ENCODE measurements around the gene BNIPL.
A peak's percentile ranks its signal among the peaks of the same experiment; 100 is the strongest.

BNIPL gene

DNA sequence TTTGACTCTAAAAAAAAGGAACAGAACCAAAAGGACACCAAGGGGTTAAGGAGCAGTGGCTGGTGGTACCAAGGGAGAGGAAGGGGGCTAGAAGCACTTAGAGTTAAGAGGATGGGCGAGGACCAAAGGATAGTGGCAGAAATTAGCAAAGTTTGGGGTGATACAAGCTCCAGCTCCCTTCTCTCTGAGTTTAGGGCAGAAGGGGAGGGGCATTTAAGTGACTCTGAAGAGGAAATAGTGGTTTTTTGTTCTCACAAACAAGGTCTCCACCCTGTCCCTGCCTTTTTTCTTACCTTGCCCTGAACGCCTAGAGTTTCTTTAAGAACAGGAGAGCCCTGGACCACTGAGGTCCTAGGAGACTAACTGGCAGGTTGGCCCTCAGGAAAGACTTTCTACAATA is 19.8 kb downstream of the BNIPL start:
- no peak overlapping the region for H2AFZ ChIP-seq (ENCODE audit: low read depth, low read length, severe bottlenecking)
- no peak overlapping the region for H3K4me3 ChIP-seq (ENCODE audit: insufficient read depth, low read length, poor library complexity, severe bottlenecking)
- TF ChIP-seq, protein P1, sequence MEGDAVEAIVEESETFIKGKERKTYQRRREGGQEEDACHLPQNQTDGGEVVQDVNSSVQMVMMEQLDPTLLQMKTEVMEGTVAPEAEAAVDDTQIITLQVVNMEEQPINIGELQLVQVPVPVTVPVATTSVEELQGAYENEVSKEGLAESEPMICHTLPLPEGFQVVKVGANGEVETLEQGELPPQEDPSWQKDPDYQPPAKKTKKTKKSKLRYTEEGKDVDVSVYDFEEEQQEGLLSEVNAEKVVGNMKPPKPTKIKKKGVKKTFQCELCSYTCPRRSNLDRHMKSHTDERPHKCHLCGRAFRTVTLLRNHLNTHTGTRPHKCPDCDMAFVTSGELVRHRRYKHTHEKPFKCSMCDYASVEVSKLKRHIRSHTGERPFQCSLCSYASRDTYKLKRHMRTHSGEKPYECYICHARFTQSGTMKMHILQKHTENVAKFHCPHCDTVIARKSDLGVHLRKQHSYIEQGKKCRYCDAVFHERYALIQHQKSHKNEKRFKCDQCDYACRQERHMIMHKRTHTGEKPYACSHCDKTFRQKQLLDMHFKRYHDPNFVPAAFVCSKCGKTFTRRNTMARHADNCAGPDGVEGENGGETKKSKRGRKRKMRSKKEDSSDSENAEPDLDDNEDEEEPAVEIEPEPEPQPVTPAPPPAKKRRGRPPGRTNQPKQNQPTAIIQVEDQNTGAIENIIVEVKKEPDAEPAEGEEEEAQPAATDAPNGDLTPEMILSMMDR (IDR thresholded peaks at IDR 0.05; ENCODE audit: insufficient read depth, low read length, poor library complexity, severe bottlenecking): no peak
- no peak for TF ChIP-seq EZH2phosphoT487 (conservative IDR thresholded peaks at IDR 0.05; ENCODE audit: low read length)
- H4K20me1 ChIP-seq (ENCODE audit: low read depth, low read length): no peaks in the 10 kb centered on the region; the same call in 1 of the 2 replicates
- no peaks in the 10 kb centered on the region for H3K9me2 ChIP-seq (replicated peaks; ENCODE audit: insufficient read depth, low read length)
- peaks cover 12% of the 10 kb centered on the region; the same call in 1 of the 2 replicates for H3K36me3 ChIP-seq (ENCODE audit: low read length)
- peaks cover 48% of the 10 kb centered on the region for H3K79me2 ChIP-seq (ENCODE audit: insufficient read depth, low read length)
- 0 out of 2 replicates have a peak overlapping the region, but pooled peaks have one; percentile 2 for H3K9ac ChIP-seq (ENCODE audit: low read length)
- no peak overlapping the region for H3K27ac ChIP-seq (ENCODE audit: low read depth, low read length)
- no peaks in the 10 kb centered on the region for H3K27me3 ChIP-seq (ENCODE audit: low read length)
- H3K4me2 ChIP-seq (ENCODE audit: low read depth, low read length, poor library complexity, severe bottlenecking): no peak overlapping the region
- peaks cover 4% of the 10 kb centered on the region for H3F3A ChIP-seq (ENCODE audit: insufficient read depth)
- H3K9me3 ChIP-seq (ENCODE audit: insufficient read depth, low read length): no peaks in the 10 kb centered on the region

DNA sequence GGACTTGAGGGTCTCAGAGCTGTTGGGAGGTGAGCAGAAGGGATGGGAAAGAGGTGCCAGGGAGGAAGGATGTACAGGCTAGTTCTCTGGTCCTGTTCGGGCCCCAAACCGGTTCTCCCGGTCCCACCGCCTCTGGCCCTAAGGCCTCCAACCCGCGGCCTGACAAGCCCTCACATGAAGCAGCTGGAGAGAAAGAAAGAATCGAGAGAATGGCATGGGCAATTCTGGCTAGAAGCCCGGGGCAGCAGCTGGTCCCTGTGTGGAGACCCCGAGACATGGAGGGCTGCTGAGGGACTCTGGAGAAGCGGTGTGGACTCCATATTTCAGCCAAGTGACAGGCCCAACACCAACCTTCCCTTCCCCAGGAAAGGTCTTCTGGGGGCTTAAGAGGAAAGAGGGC is 22.3 kb downstream of the BNIPL start:
- Histone ChIP-seq H2AFZ (ENCODE audit: low read depth, low read length, severe bottlenecking) (no peak overlapping the region), H3K4me2 (ENCODE audit: low read depth, low read length, poor library complexity, severe bottlenecking) (peak overlapping the region; percentile 83), H3K27me3 (ENCODE audit: low read length) (no peaks in the 10 kb centered on the region), H3K36me3 (ENCODE audit: low read length) (peaks cover 8% of the 10 kb centered on the region; the same call in 1 of the 2 replicates), H3K9me3 (ENCODE audit: insufficient read depth, low read length) (no peaks in the 10 kb centered on the region), H3K27ac (ENCODE audit: low read depth, low read length) (peak overlapping the region; percentile 74), H4K20me1 (ENCODE audit: low read depth, low read length) (no peaks in the 10 kb centered on the region; the same call in 1 of the 2 replicates), H3K9me2 (replicated peaks; ENCODE audit: insufficient read depth, low read length) (no peaks in the 10 kb centered on the region), H3K79me2 (ENCODE audit: insufficient read depth, low read length) (peaks cover 50% of the 10 kb centered on the region), H3F3A (ENCODE audit: insufficient read depth) (peaks cover 13% of the 10 kb centered on the region), H3K4me3 (ENCODE audit: insufficient read depth, low read length, poor library complexity, severe bottlenecking) (peak overlapping the region; percentile 87), H3K9ac (ENCODE audit: low read length) (peak overlapping the region; percentile 95)
- TF ChIP-seq EZH2phosphoT487 (conservative IDR thresholded peaks at IDR 0.05; ENCODE audit: low read length): no peak
- TF ChIP-seq, protein P1 (IDR thresholded peaks at IDR 0.05; ENCODE audit: insufficient read depth, low read length, poor library complexity, severe bottlenecking): no peak

DNA sequence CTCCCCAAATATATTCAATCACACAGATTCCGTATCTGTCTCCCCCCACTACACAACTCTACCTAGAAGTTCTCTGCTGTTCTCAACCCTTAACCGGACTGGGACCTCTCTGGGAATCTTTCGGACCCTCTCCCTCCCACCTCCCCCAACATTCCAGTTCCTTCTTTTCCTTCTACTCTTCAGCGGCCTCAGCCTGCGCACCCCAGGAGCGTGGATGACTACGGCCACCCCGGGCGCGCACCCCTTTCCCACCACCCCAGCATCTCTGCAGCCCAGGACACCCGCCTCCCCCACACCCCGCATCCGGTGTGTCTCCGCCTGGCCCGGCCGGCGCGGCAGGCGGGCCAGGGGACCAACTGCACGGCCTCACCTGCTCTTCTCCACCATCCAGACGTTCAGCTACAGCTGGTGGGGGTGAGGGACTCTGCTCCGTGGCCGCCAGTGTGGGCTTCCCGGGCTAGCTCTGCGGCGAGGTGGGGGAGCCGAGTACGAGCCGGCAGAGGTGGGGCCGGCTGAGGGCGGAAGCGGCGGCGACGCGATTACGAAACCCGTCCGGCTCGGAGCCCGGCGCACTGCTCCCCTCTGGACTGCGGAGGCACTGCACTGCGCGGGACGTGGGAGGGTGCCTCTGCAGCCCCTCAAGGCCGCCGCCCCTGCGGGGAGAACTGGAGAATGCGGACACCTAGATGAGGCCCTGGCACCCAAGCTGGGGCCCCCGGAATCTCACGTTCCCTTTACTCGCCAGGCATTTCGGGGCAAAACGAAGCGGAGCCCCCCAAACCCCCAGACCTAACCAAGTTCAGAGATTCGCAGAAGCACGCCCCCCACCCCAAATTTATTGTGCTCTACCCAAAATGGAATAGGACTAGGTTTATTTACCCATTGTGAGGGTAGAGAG is 23.0 kb downstream of the BNIPL start, which contains the start of gene CDC42SE1:
CDC42SE1 (minus strand) TSS at position 514 of the 898 bp plus-strand sequence. CDS start 3,892 bp downstream, outside the sequence.
- peaks cover 50% of the 10 kb centered on the region for H3K79me2 ChIP-seq (ENCODE audit: insufficient read depth, low read length)
- no peaks in the 10 kb centered on the region for H3K9me2 ChIP-seq (replicated peaks; ENCODE audit: insufficient read depth, low read length)
- peaks cover 8% of the 10 kb centered on the region; the same call in 1 of the 2 replicates for H3K36me3 ChIP-seq (ENCODE audit: low read length)

More for the DNA sequence above, 23.0 kb downstream of the BNIPL start, which contains the start of gene CDC42SE1:
- peak within 1 kb of the TSS; percentile 72 for H2AFZ ChIP-seq (ENCODE audit: low read depth, low read length, severe bottlenecking)
- no peaks in the 10 kb centered on the region; the same call in 1 of the 2 replicates for H4K20me1 ChIP-seq (ENCODE audit: low read depth, low read length)
- peak within 1 kb of the TSS; percentile 87 for H3K4me3 ChIP-seq (ENCODE audit: insufficient read depth, low read length, poor library complexity, severe bottlenecking)
- no peak for TF ChIP-seq EZH2phosphoT487 (conservative IDR thresholded peaks at IDR 0.05; ENCODE audit: low read length)
- TF ChIP-seq, protein P1 (IDR thresholded peaks at IDR 0.05; ENCODE audit: insufficient read depth, low read length, poor library complexity, severe bottlenecking): peak; percentile 62
- peak within 1 kb of the TSS; percentile 74 for H3K27ac ChIP-seq (ENCODE audit: low read depth, low read length)
- H3K27me3 ChIP-seq (ENCODE audit: low read length): no peaks in the 10 kb centered on the region
- no peaks in the 10 kb centered on the region for H3K9me3 ChIP-seq (ENCODE audit: insufficient read depth, low read length)
- H3K4me2 ChIP-seq (ENCODE audit: low read depth, low read length, poor library complexity, severe bottlenecking): peak within 1 kb of the TSS; percentile 83
- H3F3A ChIP-seq (ENCODE audit: insufficient read depth): peaks cover 13% of the 10 kb centered on the region
- peak within 1 kb of the TSS; percentile 95 for H3K9ac ChIP-seq (ENCODE audit: low read length)

All from SU-DHL-6 (cell line).